ENCODE measurements around the gene ADPRHL1. TPM values are rescaled to one million over a fixed set of nuclear protein-coding genes. Genes with fewer than 3 reads are reported as not detected.

ADPRHL1 gene
- total RNA-seq, 1 experiment from 2014 or later, result 2.7 TPM

- Histone ChIP-seq H3K23me2 (ENCODE audit: insufficient read length, low read depth, low read length, poor library complexity, severe bottlenecking) (no peaks in the 10 kb centered on the region), H3K23ac (ENCODE audit: insufficient read length, low read depth, low read length) (no peak overlapping the region), H4K91ac (ENCODE audit: insufficient read length, low read depth, low read length) (no peak overlapping the region), H3K4me2 (ENCODE audit: insufficient read depth, insufficient read length, low read length) (no peak overlapping the region), H3K79me1 (ENCODE audit: insufficient read depth, low read depth, low read length, poor library complexity, severe bottlenecking) (no peaks in the 10 kb centered on the region), H4K8ac (replicated peaks; ENCODE audit: insufficient read length, low read depth, low read length) (no peak overlapping the region), H4K5ac (ENCODE audit: insufficient read length, low read depth, low read length) (no peak overlapping the region), H3T11ph (ENCODE audit: low read length) (no peak overlapping the region), H2AK5ac (ENCODE audit: insufficient read length, low read length) (no peak overlapping the region), H3K9me3 (ENCODE audit: control insufficient read depth, low read depth, low read length) (no peaks in the 10 kb centered on the region), H2BK15ac (ENCODE audit: low read depth, low read length) (no peak overlapping the region), H3K18ac (ENCODE audit: insufficient read length, low read depth, low read length) (no peak overlapping the region), H2BK120ac (ENCODE audit: low read depth, low read length, poor library complexity, severe bottlenecking) (no peak overlapping the region), H2BK20ac (ENCODE audit: low read depth, low read length, poor library complexity, severe bottlenecking) (no peak overlapping the region), H3K4ac (ENCODE audit: low read depth, low read length) (no peak overlapping the region), H4K20me1 (ENCODE audit: control insufficient read depth, insufficient read depth, insufficient read length) (no peaks in the 10 kb centered on the region), H3K9ac (ENCODE audit: extremely low read depth, insufficient read length, low read length) (no peak overlapping the region), H3K79me2 (ENCODE audit: insufficient read depth, low read length) (no peaks in the 10 kb centered on the region), H3K4me1 (ENCODE audit: insufficient read depth, low read length) (no peaks in the 10 kb centered on the region), H3K27ac (ENCODE audit: insufficient read length, low read depth, low read length) (no peak overlapping the region), H2BK5ac (ENCODE audit: insufficient read length, low read length) (no peak overlapping the region), H3K27me3 (ENCODE audit: insufficient read depth, low read length) (no peaks in the 10 kb centered on the region), H2AFZ (ENCODE audit: low read length) (no peak overlapping the region), H2BK12ac (ENCODE audit: insufficient read length, low read depth, low read length) (no peak overlapping the region), H3K14ac (ENCODE audit: insufficient read depth, low read length) (no peak overlapping the region), H3K56ac (ENCODE audit: insufficient read length, low read depth, low read length) (no peak overlapping the region)
- no peak for DNase-seq
- peaks cover 0 to 4% (median 0%) of the 10 kb centered on the region in 3 experiments; a peak in 1 of 7 replicates for H3K36me3 Mint-ChIP-seq (ENCODE audit: insufficient read depth in 1 of 3, low read depth in 3 of 3)
- no peaks in the 10 kb centered on the region for H3K9me3 Mint-ChIP-seq
- peak overlapping the region in 2 of 3 experiments; percentile 27 to 80; a peak in 2 of 7 replicates for H3K27ac Mint-ChIP-seq
- no CpG with 5 or more reads among the region's 23 CpGs for whole genome bisulfite sequencing (ENCODE audit: extremely low coverage, insufficient read length, low lambda C conversion rate)
- H3K27me3 Mint-ChIP-seq (ENCODE audit: low read depth), result no peaks in the 10 kb centered on the region
- H3K4me3 Mint-ChIP-seq, result no peak overlapping the region
- H3K4me1 Mint-ChIP-seq, result peaks cover 0 to 5% of the 10 kb centered on the region in 2 experiments; a peak in 2 of 4 replicates
- no peak for TF ChIP-seq CTCF (conservative IDR thresholded peaks at IDR 0.05)
Measured at GRCh38 chr13:113430378-113431110, 22.7 kb downstream of the ADPRHL1 start.
